ENCODE measurements around the gene RYK. TPM values are rescaled to one million over a fixed set of nuclear protein-coding genes. Genes with fewer than 3 reads are reported as not detected.
"Not testable (repeated sequence)": the region's sequence is repeated elsewhere in the genome, so short reads cannot be mapped to it uniquely, and the experiment has no call there.

RYK gene
- total RNA-seq, 1 donor from 2014 or later: 14.2 TPM

- ATAC-seq; DNase-seq (ENCODE audit: low spot score): not testable (repeated sequence)
Observed at GRCh38 chr3:134224796-134225156, 25.9 kb downstream of the RYK start.

DNA sequence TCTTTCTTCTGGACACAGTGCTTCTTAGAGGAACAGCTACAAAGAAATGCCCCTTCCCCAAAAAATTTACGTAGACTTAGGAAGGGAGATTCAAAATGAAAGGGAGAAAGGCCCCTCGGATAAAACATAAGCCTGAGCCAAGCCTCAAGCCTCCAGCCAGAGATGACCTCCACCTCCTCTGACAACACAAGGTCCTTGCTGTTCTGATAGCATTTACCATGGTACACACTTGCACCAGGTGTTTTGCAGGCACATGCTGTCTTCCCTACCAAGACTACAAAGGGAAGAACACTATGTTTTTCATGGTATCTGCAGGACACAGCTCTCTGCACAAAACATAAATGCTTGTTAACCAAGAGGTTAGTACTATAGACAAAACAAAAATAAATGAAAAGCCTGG lies 27.8 kb downstream of the RYK start:
- no peak for DNase-seq (ENCODE audit: low spot score)
- no peak for ATAC-seq

DNA sequence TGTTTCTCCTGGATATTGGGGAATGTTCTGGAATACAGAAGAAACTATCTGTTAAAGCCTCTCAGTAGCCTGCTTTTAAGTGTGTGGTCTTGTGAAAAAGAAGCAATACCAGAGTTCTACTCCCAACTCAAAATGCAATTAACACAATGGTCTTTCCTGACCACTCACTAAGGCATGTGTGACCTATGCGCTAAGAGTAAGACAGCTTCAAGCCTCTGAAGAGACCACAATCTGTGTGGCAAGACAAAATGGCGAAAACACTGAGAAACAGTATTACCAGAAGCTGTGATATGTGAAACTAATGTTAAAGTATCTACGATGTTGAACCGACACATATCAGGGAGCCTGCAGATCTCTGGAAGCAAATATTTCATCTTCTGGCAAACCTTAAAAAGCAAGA lies 33.8 kb downstream of the RYK start:
- DNase-seq (ENCODE audit: low spot score) (no peak), ATAC-seq (no peak)

DNA sequence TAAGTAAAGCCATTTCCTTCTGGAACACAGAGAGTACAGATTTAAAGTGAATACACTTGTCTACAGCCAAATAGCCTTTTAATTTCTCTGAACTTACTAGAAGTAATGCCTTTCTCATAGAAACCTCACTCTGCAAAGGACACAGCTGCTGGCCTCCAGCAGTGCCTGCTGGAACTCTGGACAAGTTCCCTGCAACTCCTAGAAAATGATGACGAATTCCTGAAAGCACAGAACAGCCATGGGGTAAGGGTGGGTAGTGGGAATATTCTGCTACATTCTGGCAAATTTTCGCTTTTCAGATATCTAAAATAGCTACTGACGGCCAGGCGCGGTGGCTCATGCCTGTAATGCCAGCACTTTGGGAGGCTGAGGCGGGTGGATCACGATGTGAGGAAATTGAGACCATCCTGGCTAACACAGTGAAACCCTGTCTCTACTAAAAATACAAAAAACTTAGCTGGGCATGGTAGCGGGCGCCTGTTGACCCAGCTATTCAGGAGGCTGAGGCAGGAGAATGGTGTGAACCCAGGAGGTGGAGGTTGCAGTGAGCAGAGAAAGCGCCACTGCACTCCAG lies 34.4 kb downstream of the RYK start:
- no peak for ATAC-seq

DNA sequence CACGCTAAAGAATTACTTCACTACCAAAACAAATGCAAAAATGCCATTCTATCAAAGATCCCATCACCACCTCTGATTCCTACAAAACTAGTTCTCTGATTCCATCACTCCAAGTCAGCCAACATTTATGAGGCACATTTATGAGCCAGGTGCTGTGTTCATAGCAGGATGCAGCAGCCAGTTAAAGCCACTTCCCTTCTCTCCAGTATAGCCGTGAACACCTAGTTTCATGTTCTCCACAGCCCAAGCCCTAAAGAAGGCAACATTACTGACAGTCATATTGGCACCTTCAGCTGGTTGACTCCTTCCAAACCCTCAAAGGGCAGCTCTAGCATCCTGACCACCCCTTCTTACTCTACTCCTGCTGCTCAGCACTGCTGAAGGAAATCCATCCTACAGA lies 36.4 kb downstream of the RYK start:
- DNase-seq (ENCODE audit: low spot score): no peak
- ATAC-seq: no peak

More for the DNA sequence above, 34.4 kb downstream of the RYK start:
- DNase-seq (ENCODE audit: low spot score): no peak

DNA sequence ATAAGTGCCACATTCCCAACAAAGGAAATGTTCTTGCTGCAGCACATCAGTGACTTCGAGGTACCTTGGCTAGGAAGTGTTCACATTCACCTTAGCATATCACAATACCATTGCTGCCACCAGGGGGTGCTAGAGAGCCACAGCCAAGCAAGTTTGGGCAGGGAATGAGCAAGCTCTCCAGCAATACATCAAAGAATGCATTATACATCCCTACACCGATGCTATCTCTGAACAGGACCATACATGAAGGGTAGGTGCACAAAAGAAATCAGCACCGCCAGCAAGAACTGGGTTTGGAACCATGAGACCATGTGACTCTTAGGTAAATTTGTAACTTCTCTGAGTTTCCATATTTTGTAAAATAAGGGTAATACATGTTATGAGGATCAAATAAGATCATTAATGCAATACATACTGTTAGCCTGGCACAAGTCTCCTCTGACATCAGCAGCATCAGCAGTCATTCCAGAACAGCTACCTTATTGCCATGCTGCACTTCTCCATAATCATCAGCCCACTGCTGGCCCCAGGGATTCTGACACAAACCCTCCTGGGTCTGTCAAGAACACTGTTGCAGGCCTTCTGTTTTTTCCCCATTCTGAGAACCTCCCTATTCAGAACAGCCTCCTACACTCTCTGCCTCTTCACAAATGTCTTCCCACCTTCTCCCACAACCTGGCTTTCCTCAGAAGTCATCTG lies 37.5 kb downstream of the RYK start:
- ATAC-seq (peak; percentile 97), DNase-seq (ENCODE audit: low spot score) (peak; percentile 80)

DNA sequence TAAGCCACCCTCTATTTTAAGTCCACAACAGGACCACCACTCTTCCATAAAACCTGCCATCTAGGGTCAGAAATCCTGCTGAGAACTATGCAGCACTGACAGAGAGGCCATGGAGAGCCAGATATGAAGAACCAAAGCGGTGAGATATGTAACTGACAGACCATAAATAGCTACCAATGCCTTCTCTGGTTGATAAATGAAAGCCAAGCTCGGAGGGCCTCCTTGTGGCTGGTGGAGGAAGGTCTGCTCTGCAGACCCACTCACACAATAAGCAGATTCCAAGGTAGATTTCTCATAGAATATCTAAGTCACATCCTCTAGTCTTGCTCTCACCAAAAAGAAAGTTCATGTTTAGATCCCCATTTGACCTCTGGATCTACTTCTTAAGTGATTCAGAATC lies 38.9 kb downstream of the RYK start:
- DNase-seq (ENCODE audit: low spot score) (no peak), ATAC-seq (peak; percentile 49)

- DNase-seq (ENCODE audit: low spot score) (no peak), ATAC-seq (no peak)
Observed at GRCh38 chr3:134205451-134205850, 45.2 kb downstream of the RYK start.

DNA sequence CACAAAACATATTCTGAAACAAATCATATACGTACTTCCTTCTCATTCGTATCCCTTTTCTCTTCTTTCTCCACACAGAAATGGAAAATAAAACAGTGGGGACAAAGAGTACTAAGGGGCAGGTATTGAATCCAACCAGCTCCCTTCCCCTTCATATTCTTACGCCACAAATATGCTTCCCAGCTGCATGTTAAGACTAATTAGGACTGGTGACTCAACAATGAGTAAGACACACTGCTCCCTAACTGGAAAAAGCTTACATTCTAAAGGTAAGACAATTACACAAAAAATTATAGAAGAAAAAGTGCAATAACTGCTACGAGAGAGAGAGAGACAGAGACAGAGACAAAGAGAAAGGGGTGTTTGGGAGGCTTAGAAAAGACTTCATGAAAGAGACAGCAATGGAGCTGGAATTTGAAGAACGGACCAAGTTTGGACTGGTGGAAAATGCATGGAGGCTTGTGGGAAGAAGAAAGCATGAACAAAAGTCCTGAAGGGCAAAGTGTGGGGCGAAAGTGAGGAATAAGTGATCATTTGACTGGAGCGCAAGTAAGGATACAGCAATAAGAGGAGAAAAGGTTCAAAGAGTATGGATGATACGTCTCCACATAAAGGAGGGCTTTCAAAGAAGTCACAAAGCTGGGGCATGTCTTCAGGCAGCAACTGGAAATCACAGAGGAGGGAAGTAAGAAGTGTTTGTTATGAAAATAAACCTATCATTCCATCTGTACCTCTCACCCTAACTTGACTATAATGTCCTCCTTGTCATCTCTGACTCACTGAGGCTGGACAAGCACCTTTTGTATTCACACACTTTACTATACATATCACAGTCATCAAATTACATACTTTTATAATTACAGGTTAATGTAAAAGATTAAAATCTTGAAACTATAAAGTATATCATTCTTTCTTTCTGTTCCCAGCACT lies 49.2 kb downstream of the RYK start:
- DNase-seq (ENCODE audit: low spot score): no peak
- ATAC-seq: no peak

DNA sequence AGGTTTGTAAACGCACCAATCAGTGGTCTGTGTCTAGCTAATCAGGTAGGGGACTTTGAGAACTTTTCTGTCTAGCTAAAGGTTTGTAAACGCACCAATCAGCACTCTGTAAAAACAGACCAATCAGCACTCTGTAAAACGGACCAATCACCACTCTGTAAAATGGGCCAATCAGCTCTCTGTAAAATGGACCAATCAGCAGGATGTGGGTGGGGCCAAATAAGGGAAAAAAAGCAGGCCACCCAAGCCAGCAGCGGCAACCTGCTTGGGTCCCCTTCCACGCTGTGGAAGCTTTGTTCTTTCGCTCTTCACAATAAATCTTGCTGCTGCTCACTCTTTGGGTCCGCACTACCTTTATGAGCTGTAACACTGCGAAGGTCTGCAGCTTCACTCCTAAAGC lies 50.8 kb downstream of the RYK start:
- not testable (repeated sequence) for ATAC-seq; DNase-seq (ENCODE audit: low spot score)

DNA sequence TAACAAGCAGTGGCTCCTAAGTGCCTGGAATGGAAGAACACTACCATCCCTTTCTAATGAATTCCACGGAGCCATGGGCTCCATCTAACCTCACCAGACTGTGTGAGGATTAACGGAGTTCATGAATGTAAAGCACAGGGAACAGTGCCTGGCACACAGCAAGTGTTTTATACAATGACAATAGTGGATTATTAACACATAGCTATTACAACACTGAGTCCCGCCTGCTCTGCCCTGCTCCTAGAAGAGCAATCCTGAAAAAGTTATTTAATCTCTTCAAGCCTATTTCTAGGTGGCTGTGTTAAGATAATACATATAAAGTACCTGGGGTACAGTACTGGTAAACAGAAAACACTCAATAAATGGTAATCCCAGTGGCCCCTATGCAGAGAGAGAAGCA lies 51.4 kb downstream of the RYK start:
- DNase-seq (ENCODE audit: low spot score): no peak
- ATAC-seq: peak; percentile 69

DNA sequence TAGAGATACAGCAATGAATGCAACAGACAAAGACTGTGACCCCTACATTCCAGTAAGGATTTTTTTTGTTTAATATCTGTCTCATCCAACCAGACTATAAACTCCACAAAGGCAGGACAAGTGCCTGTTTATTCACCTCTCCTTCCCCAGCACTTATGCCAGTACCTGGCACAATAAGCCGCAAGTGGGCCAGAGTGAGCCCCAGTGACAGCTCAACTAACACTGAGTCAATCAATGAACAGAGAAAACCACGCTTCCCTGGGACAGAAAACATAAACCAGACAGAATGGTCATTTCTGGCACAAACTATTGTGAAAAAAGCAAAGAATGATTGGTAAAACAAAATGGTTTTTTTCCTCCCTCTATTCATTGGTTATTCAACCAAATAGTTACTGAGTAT lies 52.2 kb downstream of the RYK start:
- no peak for ATAC-seq

DNA sequence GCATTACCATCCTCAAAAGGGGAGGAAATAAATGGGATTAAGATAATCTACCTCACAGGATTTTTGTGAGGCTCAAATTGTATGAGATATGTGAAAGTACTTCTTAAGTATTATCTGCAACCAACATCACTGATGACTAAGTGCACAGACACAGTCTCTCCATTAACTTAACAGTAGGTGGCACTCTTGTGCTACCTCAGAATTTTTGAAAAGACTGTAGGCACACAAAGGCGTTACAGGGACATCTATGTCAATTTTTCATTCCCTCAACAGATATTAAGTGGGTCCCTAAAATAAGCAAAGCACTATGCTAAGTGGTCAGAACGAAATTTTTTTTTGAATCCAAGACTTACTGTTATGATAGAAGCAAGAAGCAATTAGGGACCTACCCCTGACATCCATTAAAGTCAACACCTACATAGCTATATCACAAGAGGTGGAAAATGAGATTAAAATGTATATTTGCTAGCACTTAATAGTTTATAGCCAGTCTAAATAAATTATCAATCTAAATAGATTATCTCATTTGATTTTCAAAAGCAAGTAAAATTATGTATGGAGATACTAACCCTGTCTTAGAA lies 52.9 kb downstream of the RYK start:
- ATAC-seq (peak; percentile 90), DNase-seq (ENCODE audit: low spot score) (no peak)

More for the DNA sequence above, 52.2 kb downstream of the RYK start:
- no peak for DNase-seq (ENCODE audit: low spot score)

- ATAC-seq (no peak), DNase-seq (ENCODE audit: low spot score) (no peak)
Observed at GRCh38 chr3:134194247-134194646, 56.4 kb downstream of the RYK start.

- no peak for ATAC-seq
- DNase-seq (ENCODE audit: low spot score): no peak
Observed at GRCh38 chr3:134190250-134190649, 60.4 kb downstream of the RYK start.

DNA sequence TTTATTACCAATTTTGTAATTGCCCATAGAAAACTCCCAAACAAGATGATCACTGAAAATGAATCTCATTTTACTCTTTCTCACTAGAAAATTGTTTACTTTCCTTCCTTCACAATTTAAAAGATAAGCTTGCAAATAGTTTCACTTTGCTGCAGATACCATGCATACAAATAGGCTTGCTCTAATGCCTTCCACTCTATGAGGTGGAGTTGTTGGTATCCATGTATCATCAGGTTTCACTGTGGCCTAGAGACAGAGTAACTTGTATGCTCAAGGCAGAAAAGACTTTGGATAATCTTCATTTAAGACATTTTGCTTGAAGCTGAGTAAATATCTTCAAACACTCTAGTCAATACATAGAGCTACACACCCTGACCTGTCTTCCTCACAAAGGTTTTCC lies 60.8 kb downstream of the RYK start:
- ATAC-seq: no peak
- no peak for DNase-seq (ENCODE audit: low spot score)

GRCh38 chr3:134186391-134186790 lies 64.3 kb downstream of the RYK start:
- no peak for DNase-seq (ENCODE audit: low spot score)
- ATAC-seq: peak; percentile 56

GRCh38 chr3:134180761-134181160 lies 69.9 kb downstream of the RYK start:
- ATAC-seq: no peak

DNA sequence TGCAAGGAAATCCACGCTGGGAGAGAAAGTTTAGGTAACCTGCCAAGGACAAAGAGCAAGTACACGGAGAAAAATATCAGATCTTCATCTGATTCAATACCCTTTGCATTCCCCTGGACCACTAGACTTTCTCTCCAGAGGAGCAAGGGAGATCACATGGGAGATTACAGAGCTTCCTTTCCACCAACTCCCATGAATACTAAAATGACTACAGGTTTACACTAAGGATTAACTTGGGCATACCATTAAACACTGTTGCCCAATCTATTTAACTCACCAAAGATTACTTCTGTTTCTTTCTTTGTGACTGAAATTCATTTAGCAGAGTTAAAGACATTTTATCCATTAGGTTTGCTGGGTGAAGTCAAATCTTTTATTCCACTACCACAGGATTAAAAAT lies 71.2 kb downstream of the RYK start:
- ATAC-seq: no peak
- no peak for DNase-seq (ENCODE audit: low spot score)

More at GRCh38 chr3:134180761-134181160, 69.9 kb downstream of the RYK start:
- no peak for DNase-seq (ENCODE audit: low spot score)

GRCh38 chr3:134163096-134163495 lies 87.6 kb downstream of the RYK start:
- ATAC-seq (no peak), DNase-seq (ENCODE audit: low spot score) (no peak)

DNA sequence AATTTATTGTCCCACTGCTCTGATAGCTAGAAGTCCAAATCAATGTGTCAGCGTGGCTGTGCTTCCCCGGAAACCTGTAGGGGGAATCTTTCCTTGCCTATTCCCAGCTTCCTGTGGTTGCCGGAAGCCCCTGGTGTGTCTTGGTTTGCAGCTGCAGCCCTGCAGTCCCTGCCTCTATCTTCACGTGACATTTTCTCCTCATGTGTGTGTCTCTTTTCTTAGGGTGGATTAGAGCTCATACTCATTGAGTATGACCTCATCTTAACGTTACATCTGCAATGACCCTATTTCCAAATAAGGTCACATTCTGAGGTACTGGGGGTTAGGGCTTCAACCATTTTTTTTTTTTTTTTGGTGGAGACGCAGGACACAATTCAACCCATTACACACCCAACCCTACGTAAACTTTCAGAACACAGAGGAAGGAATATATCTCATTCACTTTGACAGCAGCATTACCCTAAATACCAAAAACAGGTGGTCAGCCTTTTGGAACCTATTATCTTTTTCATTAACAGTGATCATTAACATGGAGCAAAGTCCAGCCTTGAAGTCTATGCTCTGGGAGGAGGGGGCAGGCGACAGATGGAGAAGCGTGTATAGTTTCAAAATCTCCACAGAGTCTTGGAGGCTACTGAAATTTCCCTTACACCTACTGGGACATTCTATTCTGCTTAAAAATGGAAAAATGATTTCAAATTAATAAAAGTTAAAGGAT lies 88.6 kb downstream of the RYK start:
- ATAC-seq (no peak), DNase-seq (ENCODE audit: low spot score) (no peak)
